Subcutaneous adipose tissue (tissue), 4 donors: ENCODE results near the gene NETO2. TPM values are rescaled to one million over a fixed set of nuclear protein-coding genes. Genes with fewer than 3 reads are reported as not detected.

Experiments
- CTCF ChIP-seq: fragments of 450-650 bp; IDR thresholded peaks from one replicate; pipeline ENCODE4 v1.5.1; 2016; ENCODE audit warnings: low read depth, mild to moderate bottlenecking, control low read depth, antibody characterized with exemption, moderate library complexity
- total RNA-seq, 4 donors: library from RNA; depleted of rRNA; stranded (reverse); fragments of >200 nt; gene quantifications; one replicate each; pipeline ENCODE4 v1.1.0, GENCODE V29; 2016

NETO2 gene
- total RNA-seq, 4 donors from 2014 or later = 0.44 to 2.4 (median 1.1) TPM

DNA sequence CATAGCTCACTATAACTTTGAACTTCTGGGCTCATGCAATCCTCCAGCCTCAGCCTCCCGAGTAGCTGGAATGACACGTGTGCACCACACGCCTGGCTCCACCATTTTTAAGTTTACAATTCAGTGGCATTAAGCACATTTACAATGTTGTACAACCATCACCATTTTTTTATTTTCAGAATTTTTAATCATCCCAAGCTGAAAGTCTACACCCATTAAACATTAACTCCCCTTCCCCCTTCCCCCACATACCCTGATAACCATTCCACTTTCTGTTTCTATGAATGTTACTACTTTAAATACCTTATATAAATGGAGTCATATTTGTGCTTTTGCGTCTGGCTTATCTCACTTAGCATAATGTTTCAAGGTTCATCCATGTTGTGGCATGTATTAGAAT lies 18.0 kb downstream of the NETO2 start:
- TF ChIP-seq CTCF = no peak

DNA sequence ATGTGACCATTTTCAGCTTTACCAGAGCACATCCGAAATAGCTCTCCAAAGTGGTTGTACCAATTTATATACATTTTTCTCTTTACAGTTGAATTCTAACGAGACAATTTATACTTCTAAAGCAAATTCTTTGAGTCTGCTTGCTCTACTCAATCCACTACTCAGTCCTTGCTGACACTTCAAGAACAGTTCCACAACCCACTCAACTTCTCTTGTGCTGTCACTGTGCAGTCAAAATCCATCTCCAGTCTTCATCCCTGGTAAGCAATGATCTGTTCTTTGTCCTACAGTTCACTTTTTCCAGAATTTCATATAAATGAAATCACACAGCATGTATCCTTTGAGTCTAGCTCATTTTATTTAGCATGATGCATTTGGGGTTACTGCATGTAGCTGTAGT lies 30.6 kb downstream of the NETO2 start:
- TF ChIP-seq CTCF = no peak

DNA sequence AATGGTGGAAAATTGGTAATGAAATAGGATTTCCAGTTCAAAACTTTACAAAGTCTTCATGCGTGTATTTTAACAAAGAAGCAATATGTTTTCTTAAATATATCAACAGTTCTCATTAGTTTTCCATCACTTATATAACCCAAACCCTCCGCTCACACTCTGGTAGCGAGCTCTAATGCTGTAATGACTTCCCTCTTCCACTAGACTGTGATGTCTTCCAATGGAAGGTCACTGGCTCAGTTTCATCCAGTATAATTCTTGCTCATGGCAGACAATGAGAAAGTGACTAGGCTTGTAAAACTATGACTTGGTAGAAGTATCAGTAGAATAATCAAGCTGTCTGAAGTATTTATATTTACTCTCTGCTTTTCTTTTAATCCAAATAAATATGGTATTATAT lies 32.8 kb downstream of the NETO2 start:
- TF ChIP-seq CTCF = no peak

GRCh38 chr16:47109361-47109760 lies 34.4 kb downstream of the NETO2 start:
- no peak for TF ChIP-seq CTCF

GRCh38 chr16:47096297-47096696 lies 47.4 kb downstream of the NETO2 start:
- no peak for TF ChIP-seq CTCF

- TF ChIP-seq CTCF = no peak
Observed at GRCh38 chr16:47084198-47084597, 59.5 kb downstream of the NETO2 start.

DNA sequence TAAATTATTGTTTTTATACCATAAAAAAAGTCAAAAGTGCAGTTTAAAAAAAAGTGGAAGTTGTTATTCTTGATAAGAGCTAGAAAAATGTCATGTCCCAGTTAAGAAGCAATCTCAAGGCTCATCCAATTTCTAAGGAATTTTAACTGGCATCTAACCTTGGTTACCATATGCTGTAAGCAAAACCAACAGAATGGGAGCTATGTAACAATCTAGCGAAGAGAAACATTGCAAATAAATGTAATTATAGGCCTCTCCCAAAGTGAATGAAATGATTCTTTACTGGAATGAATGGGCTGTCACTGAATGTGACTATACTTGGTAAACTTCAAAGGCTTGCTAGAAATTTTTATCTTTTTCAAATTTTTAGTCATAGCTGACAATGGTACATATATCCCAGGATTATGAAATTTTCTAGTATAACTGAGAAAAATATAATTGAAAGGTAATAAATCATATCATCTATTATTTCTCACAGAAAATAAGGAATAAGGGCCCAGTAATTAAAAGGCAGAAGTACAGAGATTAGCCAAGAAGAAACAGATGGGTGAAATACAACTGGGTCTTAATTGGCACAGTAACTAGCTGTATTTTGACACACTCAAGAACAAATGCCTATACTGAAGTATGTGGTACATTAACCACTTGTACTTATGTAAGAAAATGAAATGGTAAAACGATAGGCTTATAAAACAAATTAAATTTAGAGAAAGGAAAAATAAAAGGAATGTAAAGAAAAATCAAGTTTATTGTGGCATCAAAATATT lies 61.5 kb downstream of the NETO2 start:
- no peak for TF ChIP-seq CTCF
